GM18526 (cell line): ENCODE data around the gene EMC9.

ENCODE experiments used
- POLR2A ChIP-seq: IDR thresholded peaks from 3 replicates; pipeline ENCODE4 v1.6.1; 2011; ENCODE audit not compliant: insufficient read length; ENCODE audit errors: extremely low read depth

The EMC9 gene

GRCh38 chr14:24179961-24180796, 38.8 kb upstream of the EMC9 start:
- TF ChIP-seq POLR2A = no peak

- no peak for TF ChIP-seq POLR2A
Measured at GRCh38 chr14:24179294-24179960, 38.0 kb upstream of the EMC9 start.

- no peak for TF ChIP-seq POLR2A
Measured at GRCh38 chr14:24178399-24179178, 37.2 kb upstream of the EMC9 start.

- no peak for TF ChIP-seq POLR2A
Measured at GRCh38 chr14:24177891-24178290, 36.5 kb upstream of the EMC9 start.

- TF ChIP-seq POLR2A = no peak
Measured at GRCh38 chr14:24177041-24177825, 35.8 kb upstream of the EMC9 start.

- no peak for TF ChIP-seq POLR2A
Measured at GRCh38 chr14:24176599-24176998, 35.2 kb upstream of the EMC9 start.

GRCh38 chr14:24172871-24173281, 31.5 kb upstream of the EMC9 start:
- TF ChIP-seq POLR2A = no peak

GRCh38 chr14:24172261-24172860, 31.0 kb upstream of the EMC9 start:
- TF ChIP-seq POLR2A = no peak

- TF ChIP-seq POLR2A = no peak
Measured at GRCh38 chr14:24171422-24172260, 30.2 kb upstream of the EMC9 start, which contains the start of gene REC8. Gene REC8, plus strand, starts transcription at chr14:24172080. Its CDS starts 473 bp downstream, at chr14:24172553.

- no peak for TF ChIP-seq POLR2A
Measured at GRCh38 chr14:24167469-24168114, 26.2 kb upstream of the EMC9 start.

GRCh38 chr14:24165785-24166184, 24.4 kb upstream of the EMC9 start:
- no peak for TF ChIP-seq POLR2A

GRCh38 chr14:24164518-24164991, 23.2 kb upstream of the EMC9 start:
- TF ChIP-seq POLR2A = peak; percentile 22

GRCh38 chr14:24162093-24162492, 20.7 kb upstream of the EMC9 start:
- TF ChIP-seq POLR2A = no peak
